ENCODE results near the gene ANKRD44. TPM values are rescaled to one million over a fixed set of nuclear protein-coding genes. Genes with fewer than 3 reads are reported as not detected.

ANKRD44 gene
- total RNA-seq, 1 experiment from 2014 or later, result 7.8 TPM

DNA sequence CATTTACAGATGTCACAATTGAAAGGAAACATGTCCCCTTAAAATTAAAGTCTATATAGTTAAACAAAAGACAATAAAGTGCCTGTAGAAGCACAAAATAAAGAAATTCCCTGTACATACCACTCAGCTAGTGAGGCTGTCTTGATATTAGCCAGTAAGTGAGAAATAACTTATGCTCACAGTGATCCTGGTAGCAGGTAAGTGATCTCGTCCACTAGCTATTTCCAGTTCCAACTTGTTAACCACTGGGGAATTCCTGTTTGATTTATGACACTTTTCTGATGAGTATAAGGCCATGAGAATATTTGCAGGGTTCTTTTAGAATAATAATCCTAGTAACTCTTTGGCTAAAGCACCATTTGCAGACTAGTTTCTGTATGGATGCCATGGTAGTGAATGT, 256.1 kb downstream of the ANKRD44 start:
- Histone ChIP-seq H3K9me3 (ENCODE audit: control insufficient read depth, insufficient read depth, low read depth, low read length) (peaks cover 14% of the 10 kb centered on the region; the same call in 1 of the 2 replicates), H3K4me1 (ENCODE audit: control insufficient read depth, insufficient read depth, low read length) (no peaks in the 10 kb centered on the region), H3K4me3 (ENCODE audit: low read depth in 2 of 2, low read length in 2 of 2) (no peak overlapping the region), H3K36me3 (ENCODE audit: control insufficient read depth, insufficient read depth, low read length) (no peaks in the 10 kb centered on the region), H3K27me3 (ENCODE audit: control insufficient read depth, insufficient read depth, low read length) (no peaks in the 10 kb centered on the region), H3K27ac (ENCODE audit: low read length) (no peak overlapping the region)
- TF ChIP-seq, protein P1, sequence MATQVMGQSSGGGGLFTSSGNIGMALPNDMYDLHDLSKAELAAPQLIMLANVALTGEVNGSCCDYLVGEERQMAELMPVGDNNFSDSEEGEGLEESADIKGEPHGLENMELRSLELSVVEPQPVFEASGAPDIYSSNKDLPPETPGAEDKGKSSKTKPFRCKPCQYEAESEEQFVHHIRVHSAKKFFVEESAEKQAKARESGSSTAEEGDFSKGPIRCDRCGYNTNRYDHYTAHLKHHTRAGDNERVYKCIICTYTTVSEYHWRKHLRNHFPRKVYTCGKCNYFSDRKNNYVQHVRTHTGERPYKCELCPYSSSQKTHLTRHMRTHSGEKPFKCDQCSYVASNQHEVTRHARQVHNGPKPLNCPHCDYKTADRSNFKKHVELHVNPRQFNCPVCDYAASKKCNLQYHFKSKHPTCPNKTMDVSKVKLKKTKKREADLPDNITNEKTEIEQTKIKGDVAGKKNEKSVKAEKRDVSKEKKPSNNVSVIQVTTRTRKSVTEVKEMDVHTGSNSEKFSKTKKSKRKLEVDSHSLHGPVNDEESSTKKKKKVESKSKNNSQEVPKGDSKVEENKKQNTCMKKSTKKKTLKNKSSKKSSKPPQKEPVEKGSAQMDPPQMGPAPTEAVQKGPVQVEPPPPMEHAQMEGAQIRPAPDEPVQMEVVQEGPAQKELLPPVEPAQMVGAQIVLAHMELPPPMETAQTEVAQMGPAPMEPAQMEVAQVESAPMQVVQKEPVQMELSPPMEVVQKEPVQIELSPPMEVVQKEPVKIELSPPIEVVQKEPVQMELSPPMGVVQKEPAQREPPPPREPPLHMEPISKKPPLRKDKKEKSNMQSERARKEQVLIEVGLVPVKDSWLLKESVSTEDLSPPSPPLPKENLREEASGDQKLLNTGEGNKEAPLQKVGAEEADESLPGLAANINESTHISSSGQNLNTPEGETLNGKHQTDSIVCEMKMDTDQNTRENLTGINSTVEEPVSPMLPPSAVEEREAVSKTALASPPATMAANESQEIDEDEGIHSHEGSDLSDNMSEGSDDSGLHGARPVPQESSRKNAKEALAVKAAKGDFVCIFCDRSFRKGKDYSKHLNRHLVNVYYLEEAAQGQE (IDR thresholded peaks at IDR 0.05; ENCODE audit: insufficient read depth in 1 of 2, low read depth in 2 of 2, low read length in 1 of 2), result no peak
- TF ChIP-seq POLR2AphosphoS5 (IDR thresholded peaks at IDR 0.05; ENCODE audit: low read depth, low read length) (no peak), TCF7L2 (IDR thresholded peaks at IDR 0.05; ENCODE audit: low read depth, low read length) (no peak), SIN3A (IDR thresholded peaks at IDR 0.05; ENCODE audit: borderline replicate concordance, insufficient read depth, low read depth, low read length) (no peak)
- TF ChIP-seq, protein P2, sequence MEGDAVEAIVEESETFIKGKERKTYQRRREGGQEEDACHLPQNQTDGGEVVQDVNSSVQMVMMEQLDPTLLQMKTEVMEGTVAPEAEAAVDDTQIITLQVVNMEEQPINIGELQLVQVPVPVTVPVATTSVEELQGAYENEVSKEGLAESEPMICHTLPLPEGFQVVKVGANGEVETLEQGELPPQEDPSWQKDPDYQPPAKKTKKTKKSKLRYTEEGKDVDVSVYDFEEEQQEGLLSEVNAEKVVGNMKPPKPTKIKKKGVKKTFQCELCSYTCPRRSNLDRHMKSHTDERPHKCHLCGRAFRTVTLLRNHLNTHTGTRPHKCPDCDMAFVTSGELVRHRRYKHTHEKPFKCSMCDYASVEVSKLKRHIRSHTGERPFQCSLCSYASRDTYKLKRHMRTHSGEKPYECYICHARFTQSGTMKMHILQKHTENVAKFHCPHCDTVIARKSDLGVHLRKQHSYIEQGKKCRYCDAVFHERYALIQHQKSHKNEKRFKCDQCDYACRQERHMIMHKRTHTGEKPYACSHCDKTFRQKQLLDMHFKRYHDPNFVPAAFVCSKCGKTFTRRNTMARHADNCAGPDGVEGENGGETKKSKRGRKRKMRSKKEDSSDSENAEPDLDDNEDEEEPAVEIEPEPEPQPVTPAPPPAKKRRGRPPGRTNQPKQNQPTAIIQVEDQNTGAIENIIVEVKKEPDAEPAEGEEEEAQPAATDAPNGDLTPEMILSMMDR (IDR thresholded peaks at IDR 0.05), result no peak
- ChIA-PET POLR2A (no interaction called here), CTCF (no interaction called here)
- ATAC-seq, result no peak
- no peak for DNase-seq (ENCODE audit: low read depth, low spot score)
- intact Hi-C loops (cut with micrococcal nuclease; ENCODE audit: unreplicated experiment) (no loop called here), in situ Hi-C loops (cut with HindIII; ENCODE audit: low pct_unique_long_range_greater_than_20kb, low sequenced_read_pairs) (no loop called here)
- no TSS peak for BruUV-seq (replicated peaks)

DNA sequence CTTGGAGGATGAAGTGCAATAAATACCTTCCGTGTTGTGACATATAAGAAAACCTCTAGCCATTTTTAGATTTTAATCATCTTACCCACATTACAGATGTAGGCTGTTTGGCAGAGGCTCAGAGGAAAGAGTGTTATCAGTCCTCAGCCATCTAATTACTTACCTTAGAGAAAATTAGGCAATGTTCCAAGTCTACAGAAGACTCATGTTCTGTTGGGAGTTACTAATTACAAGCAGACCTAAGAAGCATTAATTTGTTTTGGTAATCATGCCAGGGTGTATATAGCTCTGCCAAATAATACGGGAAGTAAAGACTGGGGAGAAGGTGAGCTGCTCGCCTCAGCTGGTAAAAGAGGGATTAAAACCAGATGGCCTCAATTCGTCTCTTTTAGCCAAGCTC, 258.2 kb downstream of the ANKRD44 start:
- no TSS peak for BruUV-seq (replicated peaks)
- in situ Hi-C loops (cut with HindIII; ENCODE audit: low pct_unique_long_range_greater_than_20kb, low sequenced_read_pairs), result no loop called here
- DNase-seq (ENCODE audit: low read depth, low spot score) (no peak), ATAC-seq (no peak)
- TF ChIP-seq POLR2AphosphoS5 (IDR thresholded peaks at IDR 0.05; ENCODE audit: low read depth, low read length), result no peak
- TF ChIP-seq, protein P2 (IDR thresholded peaks at IDR 0.05), result no peak
- TF ChIP-seq TCF7L2 (IDR thresholded peaks at IDR 0.05; ENCODE audit: low read depth, low read length), result no peak
- TF ChIP-seq SIN3A (IDR thresholded peaks at IDR 0.05; ENCODE audit: borderline replicate concordance, insufficient read depth, low read depth, low read length), result no peak
- TF ChIP-seq, protein P1 (IDR thresholded peaks at IDR 0.05; ENCODE audit: insufficient read depth in 1 of 2, low read depth in 2 of 2, low read length in 1 of 2), result no peak
- Histone ChIP-seq H3K36me3 (ENCODE audit: control insufficient read depth, insufficient read depth, low read length) (no peaks in the 10 kb centered on the region), H3K27ac (ENCODE audit: low read length) (no peak overlapping the region), H3K9me3 (ENCODE audit: control insufficient read depth, insufficient read depth, low read depth, low read length) (peaks cover 14% of the 10 kb centered on the region; the same call in 1 of the 2 replicates), H3K4me3 (ENCODE audit: low read depth in 2 of 2, low read length in 2 of 2) (no peak overlapping the region), H3K27me3 (ENCODE audit: control insufficient read depth, insufficient read depth, low read length) (no peaks in the 10 kb centered on the region), H3K4me1 (ENCODE audit: control insufficient read depth, insufficient read depth, low read length) (no peaks in the 10 kb centered on the region)
- intact Hi-C loops (cut with micrococcal nuclease; ENCODE audit: unreplicated experiment), result no loop called here
- POLR2A ChIA-PET, result no interaction called here
- CTCF ChIA-PET, result no interaction called here
